ENCODE results near the gene HAS3. TPM values are rescaled to one million over a fixed set of nuclear protein-coding genes. Genes with fewer than 3 reads are reported as not detected.

Gene HAS3
- total RNA-seq, 4 donors from 2014 or later: 0.23 to 10.0 (median 1.6) TPM; not detected in 1

DNA sequence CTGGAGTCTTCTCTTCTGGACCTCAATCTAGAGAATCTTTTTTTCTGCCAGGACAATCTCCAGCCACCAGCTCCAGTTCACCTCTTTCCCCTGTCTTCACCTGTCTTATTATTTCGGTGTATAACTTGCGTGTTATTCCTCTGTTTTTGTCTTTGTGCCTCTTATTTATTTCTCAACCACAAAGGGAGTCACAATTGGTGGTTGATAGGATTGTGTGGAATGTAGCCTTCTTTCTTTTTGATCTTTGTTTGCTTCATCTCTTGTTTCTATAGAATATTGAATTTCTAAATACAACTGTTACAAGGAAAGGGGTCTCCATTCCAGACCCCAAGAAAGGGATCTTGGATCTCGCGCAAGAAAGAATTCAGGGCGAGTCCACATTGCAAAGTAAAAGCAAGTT is 35.9 kb upstream of the HAS3 start:
- TF ChIP-seq, protein P1, sequence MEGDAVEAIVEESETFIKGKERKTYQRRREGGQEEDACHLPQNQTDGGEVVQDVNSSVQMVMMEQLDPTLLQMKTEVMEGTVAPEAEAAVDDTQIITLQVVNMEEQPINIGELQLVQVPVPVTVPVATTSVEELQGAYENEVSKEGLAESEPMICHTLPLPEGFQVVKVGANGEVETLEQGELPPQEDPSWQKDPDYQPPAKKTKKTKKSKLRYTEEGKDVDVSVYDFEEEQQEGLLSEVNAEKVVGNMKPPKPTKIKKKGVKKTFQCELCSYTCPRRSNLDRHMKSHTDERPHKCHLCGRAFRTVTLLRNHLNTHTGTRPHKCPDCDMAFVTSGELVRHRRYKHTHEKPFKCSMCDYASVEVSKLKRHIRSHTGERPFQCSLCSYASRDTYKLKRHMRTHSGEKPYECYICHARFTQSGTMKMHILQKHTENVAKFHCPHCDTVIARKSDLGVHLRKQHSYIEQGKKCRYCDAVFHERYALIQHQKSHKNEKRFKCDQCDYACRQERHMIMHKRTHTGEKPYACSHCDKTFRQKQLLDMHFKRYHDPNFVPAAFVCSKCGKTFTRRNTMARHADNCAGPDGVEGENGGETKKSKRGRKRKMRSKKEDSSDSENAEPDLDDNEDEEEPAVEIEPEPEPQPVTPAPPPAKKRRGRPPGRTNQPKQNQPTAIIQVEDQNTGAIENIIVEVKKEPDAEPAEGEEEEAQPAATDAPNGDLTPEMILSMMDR (IDR thresholded peaks at IDR 0.05 in 4 of 5, conservative IDR thresholded peaks at IDR 0.05 in 1 of 5): no peak
- TF ChIP-seq POLR2A (IDR thresholded peaks at IDR 0.05): no peak
- H3K4me3 ChIP-seq: no peak overlapping the region
- H3K36me3 ChIP-seq: no peaks in the 10 kb centered on the region
- no peaks in the 10 kb centered on the region for H3K9me3 ChIP-seq
- ATAC-seq (no peak), DNase-seq (no peak)
- peaks cover 4 to 8% of the 10 kb centered on the region in 2 donors for H3K4me1 ChIP-seq
- H3K27ac ChIP-seq: no peak overlapping the region
- intact Hi-C loops (cut with DNase I; ENCODE audit: low total_unique reads): loop anchor here (5.0 kb wide), 1 partner anchor 33 kb away; no protein-coding TSS in a partner anchor
- no peaks in the 10 kb centered on the region for H3K27me3 ChIP-seq
- in situ Hi-C loops (cut with MboI; ENCODE audit: low sequenced_read_pairs in 4 of 4): no loop called here

DNA sequence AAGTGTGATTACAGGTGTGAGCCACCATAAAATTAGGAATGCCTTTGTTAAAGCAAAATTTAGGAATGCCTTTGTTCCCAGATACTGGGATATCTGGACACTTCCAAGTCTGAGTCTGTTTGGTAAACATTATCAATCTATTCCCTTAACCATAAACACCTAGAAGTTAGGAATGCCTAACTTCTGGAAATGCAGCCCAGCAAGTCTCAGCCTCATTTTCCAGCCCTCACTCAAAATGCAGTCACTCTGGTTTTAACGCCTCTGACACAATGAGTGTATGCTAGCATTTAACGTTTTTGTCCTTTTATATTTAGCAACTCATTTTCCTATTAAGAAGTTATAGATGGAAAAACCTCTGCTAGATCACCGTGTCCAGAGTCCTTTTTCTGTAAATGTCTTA is 34.4 kb upstream of the HAS3 start:
- no peak for DNase-seq
- H3K4me3 ChIP-seq: no peak overlapping the region
- no peaks in the 10 kb centered on the region for H3K27me3 ChIP-seq
- no peak for ATAC-seq
- intact Hi-C loops (cut with DNase I; ENCODE audit: low total_unique reads) (no loop called here), in situ Hi-C loops (cut with MboI; ENCODE audit: low sequenced_read_pairs in 4 of 4) (no loop called here)
- no peaks in the 10 kb centered on the region for H3K4me1 ChIP-seq
- H3K27ac ChIP-seq: no peak overlapping the region
- H3K36me3 ChIP-seq: no peaks in the 10 kb centered on the region
- H3K9me3 ChIP-seq: no peaks in the 10 kb centered on the region
- TF ChIP-seq, protein P1 (IDR thresholded peaks at IDR 0.05 in 4 of 5, conservative IDR thresholded peaks at IDR 0.05 in 1 of 5): no peak
- TF ChIP-seq POLR2A (IDR thresholded peaks at IDR 0.05): no peak

DNA sequence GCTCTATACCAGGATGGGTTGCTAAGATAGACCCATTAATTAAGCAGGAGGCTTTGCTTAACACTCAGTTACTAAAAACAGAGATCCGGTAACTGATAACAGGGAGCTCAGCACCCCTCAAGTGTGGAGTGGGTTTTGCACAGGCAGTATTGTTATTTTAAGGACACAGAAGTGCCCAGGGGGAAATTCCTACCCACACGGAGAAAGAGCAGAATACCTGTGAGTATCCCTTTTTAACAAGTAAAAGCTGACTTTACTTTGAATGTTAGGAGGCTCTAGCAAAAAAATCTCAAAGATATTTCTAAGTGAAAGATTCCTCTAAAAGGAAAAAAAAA is 32.8 kb upstream of the HAS3 start:
- in situ Hi-C loops (cut with MboI; ENCODE audit: low sequenced_read_pairs in 4 of 4): no loop called here
- ATAC-seq: no peak

DNA sequence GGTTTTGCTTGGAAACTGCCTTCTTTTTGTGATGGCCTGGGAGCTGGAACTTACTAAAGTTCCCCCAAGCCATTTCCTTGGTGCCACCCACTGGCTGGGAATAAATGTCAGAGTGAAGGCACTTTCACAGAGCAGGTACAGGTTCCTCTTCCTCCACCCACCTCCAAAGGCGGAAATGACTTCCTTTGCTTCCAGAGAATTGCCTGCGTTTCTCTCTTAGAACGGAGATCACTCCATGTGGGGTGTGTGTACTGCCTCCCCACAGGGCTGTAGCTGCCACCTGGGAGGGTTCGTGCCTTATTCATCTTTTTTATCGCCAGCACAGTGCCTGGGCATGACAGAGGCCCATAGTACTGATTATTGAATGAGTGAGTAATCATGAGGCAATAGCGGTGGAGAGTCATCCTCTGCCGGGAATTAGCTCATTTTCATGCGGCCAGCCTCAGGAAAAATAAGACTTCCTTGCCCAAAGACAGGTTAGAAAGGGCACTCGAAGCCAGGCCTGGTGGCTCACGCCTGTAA is 32.2 kb upstream of the HAS3 start:
- no peaks in the 10 kb centered on the region for H3K27me3 ChIP-seq
- in situ Hi-C loops (cut with MboI; ENCODE audit: low sequenced_read_pairs in 4 of 4): no loop called here
- intact Hi-C loops (cut with DNase I; ENCODE audit: low total_unique reads): no loop called here
- H3K9me3 ChIP-seq: no peaks in the 10 kb centered on the region
- ATAC-seq (no peak), DNase-seq (no peak)
- no peak overlapping the region for H3K27ac ChIP-seq
- no peaks in the 10 kb centered on the region for H3K36me3 ChIP-seq
- no peaks in the 10 kb centered on the region for H3K4me1 ChIP-seq
- TF ChIP-seq, protein P1 (IDR thresholded peaks at IDR 0.05 in 4 of 5, conservative IDR thresholded peaks at IDR 0.05 in 1 of 5): no peak
- TF ChIP-seq POLR2A (IDR thresholded peaks at IDR 0.05): no peak
- H3K4me3 ChIP-seq: no peak overlapping the region

More for the DNA sequence above, 32.8 kb upstream of the HAS3 start:
- Histone ChIP-seq H3K9me3 (no peaks in the 10 kb centered on the region), H3K4me1 (no peaks in the 10 kb centered on the region), H3K4me3 (no peak overlapping the region), H3K27ac (no peak overlapping the region), H3K27me3 (no peaks in the 10 kb centered on the region), H3K36me3 (no peaks in the 10 kb centered on the region)
- intact Hi-C loops (cut with DNase I; ENCODE audit: low total_unique reads): no loop called here
- TF ChIP-seq POLR2A (IDR thresholded peaks at IDR 0.05): no peak
- TF ChIP-seq, protein P1 (IDR thresholded peaks at IDR 0.05 in 4 of 5, conservative IDR thresholded peaks at IDR 0.05 in 1 of 5): no peak
- DNase-seq: no peak

DNA sequence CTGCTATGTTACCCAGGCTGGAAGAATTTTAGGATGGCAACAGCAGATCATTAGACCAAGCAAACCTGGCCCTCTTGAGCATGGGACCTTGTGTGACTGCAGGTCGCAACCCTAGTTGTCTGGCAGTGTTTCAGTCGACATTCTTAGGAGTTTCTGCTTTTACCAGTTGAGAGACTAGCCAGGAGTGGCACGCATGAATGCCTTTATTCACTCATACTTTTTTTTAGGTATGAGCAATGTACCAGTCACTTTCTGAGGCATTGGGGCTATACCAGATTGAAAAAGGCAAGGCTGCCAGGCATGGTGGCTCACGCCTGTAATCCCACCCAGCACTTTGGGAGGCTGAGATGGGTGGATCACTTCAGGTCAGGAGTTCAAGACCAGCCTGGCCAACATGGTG is 28.2 kb upstream of the HAS3 start:
- Histone ChIP-seq H3K9me3 (no peaks in the 10 kb centered on the region), H3K4me1 (no peaks in the 10 kb centered on the region), H3K27me3 (no peaks in the 10 kb centered on the region), H3K36me3 (no peaks in the 10 kb centered on the region), H3K4me3 (no peak overlapping the region), H3K27ac (no peak overlapping the region)
- no peak for ATAC-seq
- intact Hi-C loops (cut with DNase I; ENCODE audit: low total_unique reads): no loop called here
- no peak for DNase-seq
- TF ChIP-seq POLR2A (IDR thresholded peaks at IDR 0.05): no peak
- TF ChIP-seq, protein P1 (IDR thresholded peaks at IDR 0.05 in 4 of 5, conservative IDR thresholded peaks at IDR 0.05 in 1 of 5): no peak
- in situ Hi-C loops (cut with MboI; ENCODE audit: low sequenced_read_pairs in 4 of 4): no loop called here

Data from gastrocnemius medialis (tissue), 4 donors.